ENCODE data around the gene FNIP2. TPM values are rescaled to one million over a fixed set of nuclear protein-coding genes. Genes with fewer than 3 reads are reported as not detected.
A peak's percentile ranks its signal among the peaks of the same experiment; 100 is the strongest.

Gene FNIP2
- total RNA-seq, 1 experiment from 2014 or later, result 5.2 TPM

GRCh38 chr4:158856852-158857251 is 88.0 kb downstream of the FNIP2 start:
- CTCF ChIA-PET, result interaction anchor here (0.6 to 1.0 kb wide), 4 partner anchors 60 to 346 kb away, joined by 3 to 7 read pairs (median 4); no protein-coding TSS in a partner anchor
- no TSS peak for BruUV-seq (replicated peaks)
- no peak overlapping the region for H3K4me3 ChIP-seq (ENCODE audit: low read length)
- no peaks in the 10 kb centered on the region for H3K9me3 ChIP-seq (ENCODE audit: low read length)
- no peak overlapping the region for H3K9ac ChIP-seq (ENCODE audit: low read length)
- no peak overlapping the region for H3K4me2 ChIP-seq (ENCODE audit: low read length)
- POLR2A ChIA-PET (ENCODE audit: unreplicated experiment), result no interaction called here
- no peak overlapping the region for H2AFZ ChIP-seq (ENCODE audit: low read length)
- peak; percentile 88 for ATAC-seq
- intact Hi-C loops (cut with micrococcal nuclease), result loop anchor here (1.0 to 10.0 kb wide), 5 partner anchors 246 to 590 kb away; partner anchors contain the start of gene RAPGEF2
- no peaks in the 10 kb centered on the region for H3F3A ChIP-seq (ENCODE audit: low read length, unreplicated experiment)
- no peaks in the 10 kb centered on the region for H3K36me3 ChIP-seq (ENCODE audit: low read depth, low read length)
- peaks cover 23% of the 10 kb centered on the region for H3K4me1 ChIP-seq (ENCODE audit: insufficient read depth, low read length)
- H3K27ac ChIP-seq (ENCODE audit: low read length), result no peak overlapping the region
- no peaks in the 10 kb centered on the region for H3K9me2 ChIP-seq (replicated peaks; ENCODE audit: low read length)
- peak; percentile 52 for DNase-seq
- H3K27me3 ChIP-seq (ENCODE audit: low read length), result no peaks in the 10 kb centered on the region
- no peaks in the 10 kb centered on the region for H3K79me2 ChIP-seq (ENCODE audit: low read length)
- TF ChIP-seq EZH2 (IDR thresholded peaks at IDR 0.05; ENCODE audit: low read length, unreplicated experiment) (no peak), CTCF (conservative IDR thresholded peaks at IDR 0.05; ENCODE audit: low read depth, low read length) (peak; percentile 69)
- H4K20me1 ChIP-seq (ENCODE audit: low read length), result no peaks in the 10 kb centered on the region

- no peak overlapping the region for H3K27ac ChIP-seq (ENCODE audit: low read length)
- H3K36me3 ChIP-seq (ENCODE audit: low read depth, low read length), result no peaks in the 10 kb centered on the region
- intact Hi-C loops (cut with micrococcal nuclease), result loop anchor here (1.0 to 10.0 kb wide), 5 partner anchors 245 to 589 kb away; partner anchors contain the start of gene RAPGEF2
- BruUV-seq (replicated peaks), result no TSS peak
- H3K79me2 ChIP-seq (ENCODE audit: low read length), result no peaks in the 10 kb centered on the region
- ChIA-PET CTCF (no interaction called here), POLR2A (ENCODE audit: unreplicated experiment) (no interaction called here)
- no peak overlapping the region for H3K9ac ChIP-seq (ENCODE audit: low read length)
- DNase-seq (peak; percentile 15), ATAC-seq (peak; percentile 20)
- H2AFZ ChIP-seq (ENCODE audit: low read length), result no peak overlapping the region
- H4K20me1 ChIP-seq (ENCODE audit: low read length), result no peaks in the 10 kb centered on the region
- TF ChIP-seq EZH2 (IDR thresholded peaks at IDR 0.05; ENCODE audit: low read length, unreplicated experiment) (no peak), CTCF (conservative IDR thresholded peaks at IDR 0.05; ENCODE audit: low read depth, low read length) (no peak), EZH2phosphoT487 (IDR thresholded peaks at IDR 0.05; ENCODE audit: borderline replicate concordance, low read length) (no peak)
- H3F3A ChIP-seq (ENCODE audit: low read length, unreplicated experiment), result no peaks in the 10 kb centered on the region
- no peak overlapping the region for H3K4me3 ChIP-seq (ENCODE audit: low read length)
- no peaks in the 10 kb centered on the region for H3K9me3 ChIP-seq (ENCODE audit: low read length)
- peaks cover 23% of the 10 kb centered on the region for H3K4me1 ChIP-seq (ENCODE audit: insufficient read depth, low read length)
- H3K27me3 ChIP-seq (ENCODE audit: low read length), result no peaks in the 10 kb centered on the region
- H3K9me2 ChIP-seq (replicated peaks; ENCODE audit: low read length), result no peaks in the 10 kb centered on the region
- H3K4me2 ChIP-seq (ENCODE audit: low read length), result no peak overlapping the region
Observed at GRCh38 chr4:158857951-158858350, 89.1 kb downstream of the FNIP2 start.

- H3K9me3 ChIP-seq (ENCODE audit: low read length), result no peaks in the 10 kb centered on the region
- BruUV-seq (replicated peaks), result no TSS peak
- intact Hi-C loops (cut with micrococcal nuclease), result loop anchor here (5.0 to 10.0 kb wide), 2 partner anchors 526 to 589 kb away; no protein-coding TSS in a partner anchor
- H3K9me2 ChIP-seq (replicated peaks; ENCODE audit: low read length), result no peaks in the 10 kb centered on the region
- no peak for ATAC-seq
- no peaks in the 10 kb centered on the region for H4K20me1 ChIP-seq (ENCODE audit: low read length)
- ChIA-PET CTCF (interaction anchor here (0.6 kb wide), 2 partner anchors 147 to 559 kb away, joined by 3 read pairs; no protein-coding TSS in a partner anchor), POLR2A (ENCODE audit: unreplicated experiment) (no interaction called here)
- H3K4me3 ChIP-seq (ENCODE audit: low read length), result no peak overlapping the region
- peaks cover 23% of the 10 kb centered on the region for H3K4me1 ChIP-seq (ENCODE audit: insufficient read depth, low read length)
- no peak for TF ChIP-seq EZH2 (IDR thresholded peaks at IDR 0.05; ENCODE audit: low read length, unreplicated experiment)
- no peak overlapping the region for H3K9ac ChIP-seq (ENCODE audit: low read length)
- H3K79me2 ChIP-seq (ENCODE audit: low read length), result no peaks in the 10 kb centered on the region
- no peaks in the 10 kb centered on the region for H3F3A ChIP-seq (ENCODE audit: low read length, unreplicated experiment)
- H3K4me2 ChIP-seq (ENCODE audit: low read length), result no peak overlapping the region
- DNase-seq, result peak; percentile 58
- no peaks in the 10 kb centered on the region for H3K36me3 ChIP-seq (ENCODE audit: low read depth, low read length)
- H3K27me3 ChIP-seq (ENCODE audit: low read length), result no peaks in the 10 kb centered on the region
- H2AFZ ChIP-seq (ENCODE audit: low read length), result no peak overlapping the region
- H3K27ac ChIP-seq (ENCODE audit: low read length), result no peak overlapping the region
Observed at GRCh38 chr4:158858410-158859199, 89.8 kb downstream of the FNIP2 start.

All from PC-3 (cell line).